Stimulated activated CD8-positive, alpha-beta memory T cell treated with anti-CD3 and anti-CD28 coated beads, Interleukin-7, amount 100 ng/mL, for 4 hours (primary cell): Measurements from ENCODE around the gene SMIM35.
"Not testable (repeated sequence)": the region's sequence is repeated elsewhere in the genome, so short reads cannot be mapped to it uniquely, and the experiment has no call there.

Experiments
- DNase-seq, 2 donors: peaks; one replicate each; pipeline ENCODE4 v3.0.0-alpha.2; 2020; ENCODE audit warnings: low read depth in 2 of 2

Gene SMIM35

GRCh38 chr11:118081241-118081958 lies 5.4 kb downstream of the SMIM35 start:
- DNase-seq, result no peak

GRCh38 chr11:118080296-118080695 lies 6.5 kb downstream of the SMIM35 start:
- DNase-seq, result no peak

GRCh38 chr11:118079491-118079890 lies 7.3 kb downstream of the SMIM35 start:
- no peak for DNase-seq

- no peak for DNase-seq
These were observed 7.8 kb downstream of the SMIM35 start for GRCh38 chr11:118078911-118079411.

- no peak for DNase-seq
These were observed 9.9 kb downstream of the SMIM35 start, which contains the start of gene TMPRSS4 for GRCh38 chr11:118076754-118077281. TMPRSS4 (plus strand) TSS chr11:118077078; CDS start chr11:118077303, 225 bp downstream.

- DNase-seq, result no peak
These were observed 12.0 kb downstream of the SMIM35 start for GRCh38 chr11:118074785-118075184.

GRCh38 chr11:118074091-118074685 lies 12.6 kb downstream of the SMIM35 start:
- no peak for DNase-seq

GRCh38 chr11:118073554-118073953 lies 13.2 kb downstream of the SMIM35 start:
- no peak for DNase-seq

GRCh38 chr11:118071416-118072030 lies 15.2 kb downstream of the SMIM35 start:
- DNase-seq, result no peak

- DNase-seq, result no peak
These were observed 17.7 kb downstream of the SMIM35 start for GRCh38 chr11:118068945-118069612.

- no peak for DNase-seq
These were observed 18.4 kb downstream of the SMIM35 start for GRCh38 chr11:118068206-118068944.

GRCh38 chr11:118067006-118067405 lies 19.8 kb downstream of the SMIM35 start:
- DNase-seq, result no peak

- no peak for DNase-seq
These were observed 21.4 kb downstream of the SMIM35 start for GRCh38 chr11:118065384-118065783.

- no peak for DNase-seq
These were observed 21.8 kb downstream of the SMIM35 start for GRCh38 chr11:118064956-118065355.

GRCh38 chr11:118062631-118063030 lies 24.1 kb downstream of the SMIM35 start:
- DNase-seq, result not testable (repeated sequence)

- DNase-seq, result not testable (repeated sequence)
These were observed 24.6 kb downstream of the SMIM35 start for GRCh38 chr11:118062181-118062580.

- no peak for DNase-seq
These were observed 25.1 kb downstream of the SMIM35 start for GRCh38 chr11:118061586-118062125.

GRCh38 chr11:118060869-118061268 lies 25.9 kb downstream of the SMIM35 start:
- no peak for DNase-seq

GRCh38 chr11:118060081-118060661 lies 26.6 kb downstream of the SMIM35 start:
- no peak for DNase-seq

GRCh38 chr11:118059246-118059940 lies 27.4 kb downstream of the SMIM35 start:
- DNase-seq, result no peak
